IMR-90 (cell line): ENCODE data around the gene LLGL2. TPM values are rescaled to one million over a fixed set of nuclear protein-coding genes. Genes with fewer than 3 reads are reported as not detected.

Experiments used
- ATAC-seq: fragments of 200-7000 bp; cut with Tn5 transposase; 2 replicates; pipeline ENCODE4 v1.9.1; 2020; ENCODE audit warnings: low read depth, mild to moderate bottlenecking, moderate library complexity
- BruUV-seq: library from RNA; stranded (reverse); fragments of 400-500 nt; replicated peaks from 2 replicates; lab custom pipeline; 2021; lab: Mats Ljungman, UMichigan
- CTCF ChIA-PET: fragments of 300-600 bp; formaldehyde crosslinking; extraction: SDS; loops from one replicate; lab custom pipeline; 2021; ENCODE audit warnings: antibody characterized with exemption; lab: Yijun Ruan, JAX
- POLR2A ChIA-PET: fragments of 300-600 bp; sonication (Branson Sonifier 250); formaldehyde crosslinking; loops from one replicate; lab custom pipeline; 2022; ENCODE audit warnings: antibody characterized with exemption; ENCODE audit not compliant: unreplicated experiment; lab: Charles Lee
- DNase-seq: peaks from one replicate; pipeline ENCODE4 v3.0.0; 2013
- H2AFZ ChIP-seq: replicated peaks from 2 replicates; pipeline ENCODE3; 2013; ENCODE audit warnings: low read length, mild to moderate bottlenecking; ENCODE audit not compliant: poor library complexity
- H2AK5ac ChIP-seq: 2 replicates; pipeline ENCODE4 v1.6.1; 2013; ENCODE audit warnings: low read depth, low read length, inconsistent platforms
- H2AK9ac ChIP-seq: replicated peaks from 2 replicates; pipeline ENCODE3; 2013; ENCODE audit warnings: mild to moderate bottlenecking, low read depth, low read length, moderate library complexity; ENCODE audit not compliant: poor library complexity
- H2BK120ac ChIP-seq: 2 replicates; pipeline ENCODE4 v1.6.1; 2013; ENCODE audit warnings: low read depth, low read length, inconsistent platforms
- H2BK15ac ChIP-seq: 3 replicates; pipeline ENCODE4 v1.6.1; 2013; ENCODE audit warnings: low read depth, low read length, inconsistent platforms
- H2BK20ac ChIP-seq: 2 replicates; pipeline ENCODE4 v1.6.1; 2013; ENCODE audit warnings: low read depth, mild to moderate bottlenecking, inconsistent platforms, low read length, moderate library complexity
- H2BK5ac ChIP-seq: 2 replicates; pipeline ENCODE4 v1.6.1; 2013; ENCODE audit warnings: mild to moderate bottlenecking, low read depth, low read length, inconsistent platforms; ENCODE audit not compliant: poor library complexity, severe bottlenecking
- H3K14ac ChIP-seq: replicated peaks from 2 replicates; pipeline ENCODE4 v1.6.1; 2013; ENCODE audit warnings: low read depth, low read length, inconsistent platforms
- H3K18ac ChIP-seq: 2 replicates; pipeline ENCODE4 v1.6.1; 2013; ENCODE audit warnings: low read depth, low read length, control low read depth
- H3K23ac ChIP-seq: 2 replicates; pipeline ENCODE4 v1.6.1; 2013; ENCODE audit warnings: low read depth, low read length, inconsistent platforms
- H3K27ac ChIP-seq: 2 replicates; pipeline ENCODE4 v1.5.1; 2013; ENCODE audit warnings: mild to moderate bottlenecking, control low read depth, low read length; ENCODE audit not compliant: insufficient read depth
- H3K27me3 ChIP-seq: 2 replicates; pipeline ENCODE4 v1.6.1; 2013; ENCODE audit warnings: low read length; ENCODE audit not compliant: control insufficient read depth, insufficient read depth
- H3K36me3 ChIP-seq: 2 replicates; pipeline ENCODE4 v1.6.1; 2013; ENCODE audit warnings: low read length, mixed read lengths; ENCODE audit not compliant: control insufficient read depth, insufficient read depth
- H3K4ac ChIP-seq: 2 replicates; pipeline ENCODE4 v1.6.1; 2013; ENCODE audit warnings: low read depth, low read length, inconsistent platforms
- H3K4me1 ChIP-seq: 2 replicates; pipeline ENCODE4 v1.6.1; 2013; ENCODE audit warnings: low read length, mixed read lengths; ENCODE audit not compliant: control insufficient read depth, insufficient read depth
- H3K4me2 ChIP-seq: 2 replicates; pipeline ENCODE4 v1.6.1; 2013; ENCODE audit warnings: low read depth, mild to moderate bottlenecking, control low read depth, low read length, moderate library complexity
- H3K4me3 ChIP-seq: 2 replicates; pipeline ENCODE4 v1.5.1; 2013; ENCODE audit warnings: low read depth, mild to moderate bottlenecking, control low read depth, low read length, moderate library complexity; ENCODE audit not compliant: insufficient read depth
- H3K56ac ChIP-seq: 2 replicates; pipeline ENCODE4 v1.6.1; 2013; ENCODE audit warnings: low read length, inconsistent platforms; ENCODE audit not compliant: insufficient read depth; ENCODE audit errors: extremely low read depth
- H3K79me1 ChIP-seq, 2 experiments: 2 replicates each; pipeline ENCODE4 v1.6.1; 2013; ENCODE audit warnings: low read length in 2 of 2, inconsistent platforms in 1 of 2, low read depth in 1 of 2
- H3K9ac ChIP-seq: 2 replicates; pipeline ENCODE4 v1.6.1; 2013; ENCODE audit warnings: low read depth, low read length, control low read depth
- H3K9me1 ChIP-seq: 2 replicates; pipeline ENCODE4 v1.6.1; 2013; ENCODE audit warnings: low read length, inconsistent platforms; ENCODE audit not compliant: insufficient read depth
- H3K9me3 ChIP-seq: 2 replicates; pipeline ENCODE4 v1.6.1; 2013; ENCODE audit warnings: low read length; ENCODE audit not compliant: control insufficient read depth, insufficient read depth
- H4K20me1 ChIP-seq: 2 replicates; pipeline ENCODE4 v1.6.1; 2013; ENCODE audit warnings: low read length, inconsistent platforms; ENCODE audit not compliant: insufficient read depth
- H4K5ac ChIP-seq: 2 replicates; pipeline ENCODE4 v1.6.1; 2013; ENCODE audit warnings: mild to moderate bottlenecking, low read depth, low read length, control low read depth
- H4K8ac ChIP-seq, 2 experiments: 2 replicates each; pipeline ENCODE4 v1.6.1; 2013; ENCODE audit warnings: low read depth in 2 of 2, low read length in 2 of 2, control low read depth in 1 of 2, inconsistent platforms in 1 of 2
- H4K91ac ChIP-seq: 2 replicates; pipeline ENCODE4 v1.6.1; 2013; ENCODE audit warnings: low read depth, low read length, inconsistent platforms; ENCODE audit not compliant: insufficient read depth
- MAZ ChIP-seq: IDR thresholded peaks from 2 replicates; pipeline ENCODE4 v1.6.1; 2012; ENCODE audit warnings: low read depth, mild to moderate bottlenecking, low read length, improper control_type of control experiment, moderate library complexity, borderline replicate concordance
- RCOR1 ChIP-seq: IDR thresholded peaks from 2 replicates; pipeline ENCODE4 v1.6.1; 2012; ENCODE audit warnings: mild to moderate bottlenecking, low read length, improper control_type of control experiment; ENCODE audit not compliant: insufficient replicate concordance
- RFX5 ChIP-seq: IDR thresholded peaks from 2 replicates; pipeline ENCODE4 v1.8.0; 2012; ENCODE audit warnings: low read depth, mild to moderate bottlenecking, low read length, moderate library complexity
- WGBS, 2 experiments: methylation state at CpG; one replicate each; pipeline versions ENCODE4 v1.1.5 to v1.1.7; 2013; ENCODE audit warnings: missing lambda C conversion rate in 2 of 2; ENCODE audit not compliant: insufficient read length in 1 of 2; ENCODE audit errors: extremely low coverage in 2 of 2; 5-methylcytosine and 5-hydroxymethylcytosine counted together
- dilution Hi-C: fragments of 300-500 bp; cut with HindIII; formaldehyde crosslinking; loops from one replicate; pipeline ENCODE4 v1.14.3; 2018; ENCODE audit warnings: low sequenced_read_pairs; ENCODE audit not compliant: unreplicated experiment
- in situ Hi-C: fragments of 300-500 bp; cut with MboI; formaldehyde crosslinking; loops from 3 replicates; pipeline ENCODE4 v1.14.3; 2019; ENCODE audit warnings: low sequenced_read_pairs, inconsistent platforms, mixed read lengths
- intact Hi-C: fragments of 100-400 bp; cut with micrococcal nuclease; formaldehyde crosslinking; loops from 2 replicates; pipeline ENCODE4 v1.10.0; 2022
- polyA plus RNA-seq, 3 experiments: library from polyadenylated mRNA; depleted of rRNA; stranded (reverse); fragments of >200 nt; gene quantifications; 2 replicates each; pipeline ENCODE4 v1.2.3, GENCODE V29; 2012; ENCODE audit warnings: low replicate concordance in 1 of 3
- total RNA-seq: library from RNA; depleted of rRNA; stranded (reverse); fragments of >200 nt; gene quantifications from 2 replicates; pipeline ENCODE4 v1.2.3, GENCODE V29; 2012

LLGL2 gene
- total and polyA plus RNA-seq, 2 of the 4 experiments (the other 2 are of a cell fraction), result 0.54 to 0.72 TPM

GRCh38 chr17:75514919-75515495 is 10.5 kb upstream of the LLGL2 start:
- Histone ChIP-seq H2AK9ac (peak overlapping the region; percentile 96), H3K4ac (peak overlapping the region; percentile 71), H4K5ac (no peak overlapping the region), H2BK120ac (no peak overlapping the region), H3K9ac (peak overlapping the region; percentile 46), H3K56ac (peak overlapping the region; percentile 33; the same call in 1 of the 2 replicates), H2AFZ (peak overlapping the region; percentile 98), H3K23ac (peak overlapping the region; percentile 82), H3K27me3 (no peaks in the 10 kb centered on the region), H2BK20ac (no peak overlapping the region), H3K27ac (peak overlapping the region; percentile 51), H3K4me3 (peak overlapping the region; percentile 82), H4K20me1 (peaks cover 26% of the 10 kb centered on the region), H3K18ac (peak overlapping the region; percentile 5; the same call in 1 of the 2 replicates), H2BK15ac (no peak overlapping the region), H3K9me3 (no peaks in the 10 kb centered on the region), H3K79me1 (peaks cover 35 to 62% of the 10 kb centered on the region in 2 experiments), H3K36me3 (peaks cover 9% of the 10 kb centered on the region; the same call in 1 of the 2 replicates), H3K4me1 (peaks cover 10% of the 10 kb centered on the region; the same call in 1 of the 2 replicates), H3K14ac (peak overlapping the region; percentile 42; the same call in 1 of the 2 replicates), H3K4me2 (peak overlapping the region; percentile 77), H2AK5ac (peak overlapping the region; percentile 70), H2BK5ac (peak overlapping the region; percentile 65), H4K8ac (peak overlapping the region in 1 of 2 experiments; percentile 67; a peak in 1 of 4 replicates), H4K91ac (peak overlapping the region; percentile 41; the same call in 1 of the 2 replicates), H3K9me1 (peaks cover 13% of the 10 kb centered on the region; the same call in 1 of the 2 replicates)
- ATAC-seq, result no peak; the same call in 1 of the 2 replicates
- no TSS peak for BruUV-seq
- intact Hi-C loops, result loop anchor here (1.0 to 10.0 kb wide), 4 partner anchors 89 to 240 kb away; partner anchors contain the start of genes MIF4GD and SMIM5
- dilution Hi-C loops, result no loop called here
- peak; percentile 23 for DNase-seq
- POLR2A ChIA-PET, result no interaction called here
- in situ Hi-C loops, result loop anchor here (5.0 kb wide), 1 partner anchor 88 kb away; no protein-coding TSS in a partner anchor
- CTCF ChIA-PET, result no interaction called here
- peak; percentile 67; the same call in 1 of the 2 replicates for TF ChIP-seq MAZ
- no peak for TF ChIP-seq RFX5
- TF ChIP-seq RCOR1, result no peak
- 0% methylated on average over 4 of the region's 50 CpGs; no CpG with 5 or more reads in 1 of the 2 experiments for WGBS, 2 experiments
